Esophagus (tissue), 2 donors: ENCODE data around the gene BEX1. TPM values are rescaled to one million over a fixed set of nuclear protein-coding genes. Genes with fewer than 3 reads are reported as not detected.

Source experiments
- H3K27ac ChIP-seq, 2 donors: one replicate each; pipeline ENCODE4 v1.5.1; 2013; ENCODE audit warnings: low read depth in 2 of 2, mild to moderate bottlenecking in 2 of 2, inconsistent platforms in 1 of 2, low read length in 1 of 2, moderate library complexity in 1 of 2
- H3K27me3 ChIP-seq, 2 donors: one replicate each; pipeline ENCODE4 v1.6.1; 2013; ENCODE audit warnings: low read length in 2 of 2, control low read depth in 1 of 2, mild to moderate bottlenecking in 1 of 2; ENCODE audit not compliant: insufficient read depth in 2 of 2, control insufficient read depth in 1 of 2
- H3K36me3 ChIP-seq, 2 donors: one replicate each; pipeline ENCODE4 v1.6.1; 2013; ENCODE audit warnings: low read length in 1 of 2; ENCODE audit not compliant: control insufficient read depth in 2 of 2, insufficient read depth in 2 of 2
- H3K4me1 ChIP-seq, 2 donors: one replicate each; pipeline ENCODE4 v1.6.1; 2013; ENCODE audit warnings: low read length in 1 of 2; ENCODE audit not compliant: control insufficient read depth in 2 of 2, insufficient read depth in 2 of 2
- H3K4me3 ChIP-seq, 2 donors: one replicate each; pipeline ENCODE4 v1.5.1; 2013; ENCODE audit warnings: low read length in 2 of 2, mild to moderate bottlenecking in 2 of 2, low read depth in 1 of 2, moderate library complexity in 1 of 2
- H3K9me3 ChIP-seq, 2 donors: one replicate each; pipeline ENCODE4 v1.6.1; 2013; ENCODE audit warnings: mild to moderate bottlenecking in 2 of 2, low read depth in 1 of 2, low read length in 1 of 2, moderate library complexity in 1 of 2; ENCODE audit not compliant: control insufficient read depth in 2 of 2, insufficient read depth in 1 of 2
- WGBS, 2 donors: extraction: QIAGEN DNeasy Blood & Tissue Kit; methylation state at CpG; one replicate each; pipeline ENCODE4 v1.1.7; 2013; 5-methylcytosine and 5-hydroxymethylcytosine counted together
- polyA plus RNA-seq, 2 donors: library from polyadenylated mRNA; stranded (reverse); fragments of 200-250 nt; gene quantifications; one replicate each; pipeline ENCODE4 v1.2.3, GENCODE V29; 2013
- donor health status: healthy with polysubstance abuse.
- donor health status: Bipolar disorder and iron deficiency.

Gene BEX1
- polyA plus RNA-seq, 2 donors = 0.14 to 0.35 TPM

GRCh38 chrX:103017542-103017941 lies 46.4 kb downstream of the BEX1 start:
- no peak overlapping the region for H3K4me3 ChIP-seq
- WGBS, 2 donors = 28 to 47% methylated on average over 4 of the region's 4 CpGs
- no peaks in the 10 kb centered on the region for H3K4me1 ChIP-seq
- no peaks in the 10 kb centered on the region for H3K9me3 ChIP-seq
- no peak overlapping the region for H3K27ac ChIP-seq
- H3K27me3 ChIP-seq = no peaks in the 10 kb centered on the region
- H3K36me3 ChIP-seq = no peaks in the 10 kb centered on the region

GRCh38 chrX:103012945-103013344 lies 51.0 kb downstream of the BEX1 start:
- Histone ChIP-seq H3K4me3 (no peak overlapping the region), H3K9me3 (no peaks in the 10 kb centered on the region), H3K36me3 (no peaks in the 10 kb centered on the region), H3K4me1 (no peaks in the 10 kb centered on the region), H3K27me3 (no peaks in the 10 kb centered on the region), H3K27ac (no peak overlapping the region)
- WGBS, 2 donors = 70 to 75% methylated on average over 3 of the region's 3 CpGs

Other genes with a start within 250 kb of the BEX1 start
- under 1 TPM; 0.05 to 0.24 TPM for gene RAB40AL, start 126.9 kb downstream of the BEX1 start, polyA plus RNA-seq
- gene NXF3, start 29.0 kb upstream of the BEX1 start, polyA plus RNA-seq = under 1 TPM in 1 of 2 donors, not detected in 1; 0.19 TPM
- gene BEX4, start 150.9 kb upstream of the BEX1 start, polyA plus RNA-seq = 10 to 100 TPM; 41.4 to 56.0 TPM
- gene TCEAL8, start 191.0 kb upstream of the BEX1 start, polyA plus RNA-seq = 10 to 100 TPM; 32.9 to 33.2 TPM
- under 1 TPM; 0.05 to 0.14 TPM for gene TCEAL5, start 212.6 kb upstream of the BEX1 start, polyA plus RNA-seq
- gene BEX2, start 246.8 kb upstream of the BEX1 start, polyA plus RNA-seq = 10 to 100 TPM in 1 of 2 donors, 1 to 10 TPM in 1; 5.0 to 12.2 TPM